Spleen (tissue), 11 donors: Measurements from ENCODE around the gene OSER1. TPM values are rescaled to one million over a fixed set of nuclear protein-coding genes. Genes with fewer than 3 reads are reported as not detected.

ENCODE experiments used
- DNase-seq: peaks from one replicate; pipeline ENCODE4 v3.0.0-alpha.2; 2020
- H3K27ac ChIP-seq, 8 donors: fragments of 200-600 bp; sonication (generic) in 7 of 8; 1 replicate in 4 of 8; 2 replicates in 4 of 8; pipeline versions ENCODE4 v1.5.0 to v1.8.0; 2016 to 2021; ENCODE audit warnings: inconsistent platforms in 4 of 8, mild to moderate bottlenecking in 4 of 8, moderate library complexity in 1 of 8
- H3K27me3 ChIP-seq, 7 donors: fragments of 200-600 bp; sonication (generic) in 6 of 7; replicated peaks in 1 of 7; 1 replicate in 4 of 7; 2 replicates in 3 of 7; pipeline versions ENCODE4 v1.5.0 to v1.8.0; 2016 to 2021; ENCODE audit warnings: inconsistent platforms in 3 of 7, mild to moderate bottlenecking in 1 of 7
- H3K36me3 ChIP-seq, 6 donors: fragments of 200-600 bp; sonication (generic) in 5 of 6; 1 replicate in 4 of 6; 2 replicates in 2 of 6; pipeline versions ENCODE4 v1.5.0 to v1.8.0; 2016 to 2021; ENCODE audit warnings: inconsistent platforms in 2 of 6
- H3K4me1 ChIP-seq, 6 donors: fragments of 200-600 bp; sonication (generic) in 5 of 6; 1 replicate in 3 of 6; 2 replicates in 3 of 6; pipeline versions ENCODE4 v1.5.0 to v1.8.0; 2016 to 2021; ENCODE audit warnings: inconsistent platforms in 3 of 6
- H3K4me3 ChIP-seq, 8 donors: fragments of 200-600 bp; sonication (generic) in 7 of 8; 1 replicate in 4 of 8; 2 replicates in 4 of 8; pipeline versions ENCODE4 v1.5.0 to v1.8.0; 2016 to 2021; ENCODE audit warnings: inconsistent platforms in 4 of 8, mild to moderate bottlenecking in 4 of 8, moderate library complexity in 2 of 8
- H3K9me3 ChIP-seq, 8 donors: fragments of 200-600 bp; sonication (generic) in 7 of 8; 1 replicate in 4 of 8; 2 replicates in 4 of 8; pipeline versions ENCODE4 v1.5.0 to v1.8.0; 2016 to 2021; ENCODE audit warnings: inconsistent platforms in 4 of 8
- CTCF ChIP-seq, 11 experiments: fragments of 200-600 bp in 7 of 11; fragments of 450-650 bp in 4 of 11; sonication (generic) in 4 of 11; IDR thresholded peaks in 8 of 11; conservative IDR thresholded peaks in 3 of 11; 1 replicate in 7 of 11; 2 replicates in 4 of 11; pipeline versions ENCODE4 v1.4.0 to v1.8.0; 2016 to 2021; ENCODE audit warnings: antibody characterized with exemption in 11 of 11, inconsistent platforms in 4 of 11, mild to moderate bottlenecking in 1 of 11
- POLR2A ChIP-seq, 3 donors: fragments of 450-650 bp; IDR thresholded peaks; one replicate each; pipeline ENCODE4 v1.5.1; 2017; ENCODE audit warnings: antibody characterized with exemption in 3 of 3, mild to moderate bottlenecking in 1 of 3
- POLR2AphosphoS5 ChIP-seq, 3 donors: sonication (generic); formaldehyde crosslinking; IDR thresholded peaks; one replicate each; pipeline ENCODE4 v1.5.1; 2017; ENCODE audit warnings: antibody characterized with exemption in 3 of 3
- WGBS, 5 donors: extraction: QIAGEN DNeasy Blood & Tissue Kit in 3 of 5; methylation state at CpG; one replicate each; pipeline versions ENCODE4 v1.1.5 to v1.1.7; 2013 to 2018; 5-methylcytosine and 5-hydroxymethylcytosine counted together
- intact Hi-C: fragments of 100-400 bp; cut with DNase I; formaldehyde crosslinking; loops from one replicate; pipeline ENCODE4 v1.15.0; 2023; ENCODE audit warnings: low total_unique reads
- polyA plus RNA-seq, 3 donors: library from polyadenylated mRNA; stranded (reverse); fragments of 200-250 nt; gene quantifications; one replicate each; pipeline ENCODE4 v1.2.1, GENCODE V29; 2013
- total RNA-seq, 7 donors: library from RNA; depleted of rRNA in 3 of 7; stranded (reverse); fragments of >200 nt in 3 of 7; fragmentation: NEBNext Ultra II Directional in 4 of 7; extraction: Animal tissue kit (Norgen Biotek cat#: 25700) in 4 of 7; gene quantifications; one replicate each; pipeline versions ENCODE4 v1.1.0 to v1.2.1, GENCODE V29; 2016 to 2021
- donor health status: healthy with polysubstance abuse.
- donor health status: DM: no; HTN: no; CAD: no; lungs with moderate emphysema.
- donor health status: DM: no; HTN: no; CAD: no.
- donor health status: Bipolar disorder and iron deficiency.
- donor health status: healthy.
- donor health status: DM: no; HTN: no; CAD: no.
- donor health status: DM: yes; HTN: yes; CAD: no.

Gene OSER1
- total and polyA plus RNA-seq, 10 donors = 28.5 to 47.0 (median 38.2) TPM

- DNase-seq = no peak
- H3K27ac ChIP-seq = no peak overlapping the region
- WGBS, 5 donors = 71 to 99% (median 89%) methylated on average over 3 of the region's 3 CpGs
- H3K36me3 ChIP-seq = no peaks in the 10 kb centered on the region
- H3K4me1 ChIP-seq = peaks cover 3 to 20% (median 15%) of the 10 kb centered on the region in 6 donors
- H3K27me3 ChIP-seq = peaks cover 0 to 57% (median 24%) of the 10 kb centered on the region in 7 donors
- intact Hi-C loops = no loop called here
- H3K9me3 ChIP-seq = no peaks in the 10 kb centered on the region
- H3K4me3 ChIP-seq = no peak overlapping the region
- TF ChIP-seq POLR2A (IDR thresholded peaks at IDR 0.05) (no peak), POLR2AphosphoS5 (IDR thresholded peaks at IDR 0.05) (no peak)
Measured at GRCh38 chr20:44182863-44183262, 27.7 kb downstream of the OSER1 start.

DNA sequence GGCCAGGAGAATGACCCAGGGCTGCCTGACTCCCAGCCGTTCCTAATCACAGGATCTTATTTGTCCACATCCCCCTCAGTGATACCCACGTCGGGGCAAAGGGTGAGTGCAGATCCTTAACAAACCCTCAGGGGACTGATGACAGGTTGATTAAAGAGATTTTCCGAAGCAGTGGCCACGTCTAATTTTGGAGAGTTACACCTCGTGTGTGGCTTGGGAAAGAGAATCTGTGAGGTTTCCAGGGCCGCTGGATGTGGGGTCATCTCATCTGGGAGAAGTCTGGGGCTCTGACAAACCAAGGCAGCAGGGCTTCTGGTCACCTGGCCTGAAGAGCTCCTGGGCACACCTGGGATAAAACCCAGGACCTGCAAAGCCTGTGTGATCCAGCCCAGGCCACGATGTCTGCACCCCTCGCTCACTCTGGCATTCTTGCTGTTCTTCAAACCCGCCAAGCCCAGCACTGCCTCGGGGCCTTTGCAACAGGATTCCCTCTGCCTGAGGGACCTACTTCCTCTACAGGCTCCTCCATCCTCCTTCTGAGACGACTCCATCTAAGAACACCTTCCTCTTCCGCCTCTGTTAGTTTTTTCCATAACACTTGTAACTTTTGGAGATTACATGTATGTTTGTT, 28.3 kb downstream of the OSER1 start:
- peaks cover 0 to 51% (median 18%) of the 10 kb centered on the region in 7 donors for H3K27me3 ChIP-seq
- whole genome bisulfite sequencing, 5 donors = 42 to 56% (median 49%) methylated on average over 13 of the region's 13 CpGs

DNA sequence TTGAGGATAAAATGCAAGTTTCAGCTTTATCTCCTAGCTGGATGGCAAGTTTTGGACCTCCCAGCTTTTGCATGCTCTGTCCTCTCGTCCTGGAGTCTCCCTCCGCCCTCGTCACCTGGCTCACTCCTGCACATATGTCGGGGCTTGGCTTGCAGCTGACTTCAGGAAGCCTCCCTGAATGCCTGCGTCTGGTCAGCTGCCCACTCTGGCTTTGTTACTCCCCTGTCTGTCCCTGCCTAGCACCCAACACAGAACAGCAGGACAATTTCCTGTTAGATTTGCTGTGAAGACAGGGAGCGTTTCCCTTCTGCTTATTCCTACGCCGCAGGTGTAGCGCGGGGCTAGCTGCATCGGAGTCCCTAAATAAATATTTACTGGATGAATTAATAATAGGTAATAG, 29.0 kb downstream of the OSER1 start:
- Histone ChIP-seq H3K4me3 (no peak overlapping the region), H3K4me1 (peaks cover 0 to 7% (median 2%) of the 10 kb centered on the region in 6 donors)

More for the DNA sequence above, 28.3 kb downstream of the OSER1 start:
- Histone ChIP-seq H3K36me3 (no peaks in the 10 kb centered on the region), H3K27ac (no peak overlapping the region), H3K4me3 (no peak overlapping the region), H3K4me1 (peaks cover 0 to 13% (median 9%) of the 10 kb centered on the region in 6 donors), H3K9me3 (no peaks in the 10 kb centered on the region)
- intact Hi-C loops = no loop called here
- no peak for DNase-seq
- TF ChIP-seq POLR2AphosphoS5 (IDR thresholded peaks at IDR 0.05) (no peak), POLR2A (IDR thresholded peaks at IDR 0.05) (no peak), CTCF (IDR thresholded peaks at IDR 0.05 in 8 of 11, conservative IDR thresholded peaks at IDR 0.05 in 3 of 11) (no peak)

DNA sequence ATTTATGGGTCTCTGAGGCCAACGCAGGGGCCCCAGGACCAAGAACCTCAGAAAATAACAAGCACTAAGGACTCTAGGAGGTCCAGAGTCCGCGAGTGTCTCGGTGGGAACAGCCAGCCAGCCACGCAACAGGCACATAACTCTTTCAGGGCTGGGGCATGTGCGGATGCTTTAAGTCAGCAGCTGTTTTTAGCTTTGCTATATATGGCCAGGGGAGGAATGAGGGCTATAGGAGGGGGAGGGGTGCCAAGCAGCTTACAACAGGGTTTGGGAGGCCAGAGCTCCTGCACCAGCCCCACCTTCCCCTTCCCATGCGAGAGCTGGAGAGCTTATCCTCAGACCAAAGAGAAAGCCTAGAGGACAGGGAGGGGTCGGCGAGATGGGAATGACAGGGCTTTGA, 29.8 kb downstream of the OSER1 start:
- no peak for TF ChIP-seq CTCF (IDR thresholded peaks at IDR 0.05 in 8 of 11, conservative IDR thresholded peaks at IDR 0.05 in 3 of 11)
- TF ChIP-seq POLR2A (IDR thresholded peaks at IDR 0.05) = no peak
- no peak for TF ChIP-seq POLR2AphosphoS5 (IDR thresholded peaks at IDR 0.05)
- H3K27ac ChIP-seq = no peak overlapping the region
- H3K9me3 ChIP-seq = no peaks in the 10 kb centered on the region
- intact Hi-C loops = no loop called here
- no peak overlapping the region for H3K4me3 ChIP-seq
- DNase-seq = no peak
- whole genome bisulfite sequencing, 5 donors = 28 to 44% (median 33%) methylated on average over 9 of the region's 9 CpGs
- H3K4me1 ChIP-seq = no peaks in the 10 kb centered on the region
- H3K36me3 ChIP-seq = no peaks in the 10 kb centered on the region
- H3K27me3 ChIP-seq = peaks cover 0 to 38% (median 4%) of the 10 kb centered on the region in 7 donors

More for the DNA sequence above, 29.0 kb downstream of the OSER1 start:
- Histone ChIP-seq H3K36me3 (no peaks in the 10 kb centered on the region), H3K27me3 (peaks cover 0 to 45% (median 12%) of the 10 kb centered on the region in 7 donors), H3K27ac (no peak overlapping the region), H3K9me3 (no peaks in the 10 kb centered on the region)
- DNase-seq = no peak
- 62 to 71% (median 67%) methylated on average over 11 of the region's 11 CpGs for WGBS, 5 donors
- intact Hi-C loops = no loop called here
- TF ChIP-seq POLR2AphosphoS5 (IDR thresholded peaks at IDR 0.05) (no peak), CTCF (IDR thresholded peaks at IDR 0.05 in 8 of 11, conservative IDR thresholded peaks at IDR 0.05 in 3 of 11) (no peak), POLR2A (IDR thresholded peaks at IDR 0.05) (no peak)
